ENCODE measurements around the gene LDHB.
"Not testable (repeated sequence)": the region's sequence is repeated elsewhere in the genome, so short reads cannot be mapped to it uniquely, and the experiment has no call there.

Gene LDHB

DNA sequence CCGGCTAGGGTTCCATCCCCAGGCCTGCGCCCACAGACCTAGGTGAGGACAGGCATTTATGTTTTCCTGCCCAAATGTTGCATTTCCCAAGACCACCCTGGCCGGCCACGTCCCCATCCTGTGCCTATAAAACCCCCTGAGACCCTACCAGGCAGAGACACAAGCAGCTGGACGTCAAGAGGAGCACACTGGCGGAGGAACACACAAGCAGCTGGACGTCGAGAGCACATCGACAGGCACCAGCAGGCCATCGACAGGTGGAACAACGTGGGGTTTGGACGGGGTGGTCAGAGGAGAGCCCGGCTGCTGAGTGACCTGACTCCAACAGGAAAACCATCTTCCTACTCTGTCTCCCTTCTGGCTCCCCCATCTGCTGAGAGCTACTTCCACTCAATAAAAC is 19.6 kb upstream of the LDHB start:
- Histone ChIP-seq H2AFZ (ENCODE audit: low read depth, low read length, severe bottlenecking) (no peak overlapping the region), H4K20me1 (ENCODE audit: low read depth, low read length) (no peaks in the 10 kb centered on the region), H3K9me3 (ENCODE audit: insufficient read depth, low read length) (no peaks in the 10 kb centered on the region), H3K27ac (ENCODE audit: low read depth, low read length) (no peak overlapping the region), H3K9ac (ENCODE audit: low read length) (no peak overlapping the region), H3K27me3 (ENCODE audit: low read length) (no peaks in the 10 kb centered on the region), H3K9me2 (replicated peaks; ENCODE audit: insufficient read depth, low read length) (no peaks in the 10 kb centered on the region), H3K36me3 (ENCODE audit: low read length) (no peaks in the 10 kb centered on the region), H3K79me2 (ENCODE audit: insufficient read depth, low read length) (no peaks in the 10 kb centered on the region), H3K4me3 (ENCODE audit: insufficient read depth, low read length, poor library complexity, severe bottlenecking) (no peak overlapping the region), H3F3A (ENCODE audit: insufficient read depth) (no peaks in the 10 kb centered on the region), H3K4me2 (ENCODE audit: low read depth, low read length, poor library complexity, severe bottlenecking) (no peak overlapping the region)
- TF ChIP-seq CTCF (IDR thresholded peaks at IDR 0.05; ENCODE audit: insufficient read depth, low read length, poor library complexity, severe bottlenecking) (no peak), EZH2phosphoT487 (conservative IDR thresholded peaks at IDR 0.05; ENCODE audit: low read length) (no peak)

GRCh38 chr12:21676776-21677175 is 19.1 kb upstream of the LDHB start:
- no peak overlapping the region for H3K27ac ChIP-seq (ENCODE audit: low read depth, low read length)
- no peaks in the 10 kb centered on the region for H3K9me2 ChIP-seq (replicated peaks; ENCODE audit: insufficient read depth, low read length)
- H3K9me3 ChIP-seq (ENCODE audit: insufficient read depth, low read length), result no peaks in the 10 kb centered on the region
- no peaks in the 10 kb centered on the region for H3F3A ChIP-seq (ENCODE audit: insufficient read depth)
- no peak overlapping the region for H3K4me3 ChIP-seq (ENCODE audit: insufficient read depth, low read length, poor library complexity, severe bottlenecking)
- H3K4me2 ChIP-seq (ENCODE audit: low read depth, low read length, poor library complexity, severe bottlenecking), result no peak overlapping the region
- H3K36me3 ChIP-seq (ENCODE audit: low read length), result no peaks in the 10 kb centered on the region
- no peaks in the 10 kb centered on the region for H3K27me3 ChIP-seq (ENCODE audit: low read length)
- no peaks in the 10 kb centered on the region for H3K79me2 ChIP-seq (ENCODE audit: insufficient read depth, low read length)
- no peak overlapping the region for H3K9ac ChIP-seq (ENCODE audit: low read length)
- H4K20me1 ChIP-seq (ENCODE audit: low read depth, low read length), result no peaks in the 10 kb centered on the region
- H2AFZ ChIP-seq (ENCODE audit: low read depth, low read length, severe bottlenecking), result no peak overlapping the region
- no peak for TF ChIP-seq CTCF (IDR thresholded peaks at IDR 0.05; ENCODE audit: insufficient read depth, low read length, poor library complexity, severe bottlenecking)
- no peak for TF ChIP-seq EZH2phosphoT487 (conservative IDR thresholded peaks at IDR 0.05; ENCODE audit: low read length)

DNA sequence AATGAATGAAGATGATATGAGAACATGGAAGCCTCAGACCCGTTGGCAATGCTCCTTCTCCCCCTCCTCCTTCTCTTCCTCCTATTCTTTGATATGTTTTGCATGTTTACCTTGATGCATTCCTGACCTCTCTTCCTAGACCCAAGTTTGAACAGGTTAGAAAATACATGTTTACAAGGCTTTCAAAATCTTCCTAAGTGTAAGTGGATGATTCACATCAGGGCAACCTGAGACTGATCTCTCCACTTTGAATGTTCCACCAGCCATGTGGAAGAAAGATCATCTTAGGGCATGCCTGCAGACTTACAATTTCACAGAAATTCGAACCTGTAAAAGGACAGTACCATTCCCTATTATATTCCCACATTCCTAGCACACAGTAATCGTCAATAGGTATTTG is 18.0 kb upstream of the LDHB start:
- H3F3A ChIP-seq (ENCODE audit: insufficient read depth), result no peaks in the 10 kb centered on the region
- H3K36me3 ChIP-seq (ENCODE audit: low read length), result no peaks in the 10 kb centered on the region
- H3K4me3 ChIP-seq (ENCODE audit: insufficient read depth, low read length, poor library complexity, severe bottlenecking), result no peak overlapping the region
- no peak overlapping the region for H3K4me2 ChIP-seq (ENCODE audit: low read depth, low read length, poor library complexity, severe bottlenecking)
- H2AFZ ChIP-seq (ENCODE audit: low read depth, low read length, severe bottlenecking), result no peak overlapping the region
- H3K27ac ChIP-seq (ENCODE audit: low read depth, low read length), result no peak overlapping the region
- H4K20me1 ChIP-seq (ENCODE audit: low read depth, low read length), result no peaks in the 10 kb centered on the region
- no peaks in the 10 kb centered on the region for H3K27me3 ChIP-seq (ENCODE audit: low read length)
- no peak overlapping the region for H3K9ac ChIP-seq (ENCODE audit: low read length)
- no peaks in the 10 kb centered on the region for H3K9me2 ChIP-seq (replicated peaks; ENCODE audit: insufficient read depth, low read length)
- no peaks in the 10 kb centered on the region for H3K9me3 ChIP-seq (ENCODE audit: insufficient read depth, low read length)
- H3K79me2 ChIP-seq (ENCODE audit: insufficient read depth, low read length), result no peaks in the 10 kb centered on the region
- TF ChIP-seq EZH2phosphoT487 (conservative IDR thresholded peaks at IDR 0.05; ENCODE audit: low read length) (no peak), CTCF (IDR thresholded peaks at IDR 0.05; ENCODE audit: insufficient read depth, low read length, poor library complexity, severe bottlenecking) (no peak)

DNA sequence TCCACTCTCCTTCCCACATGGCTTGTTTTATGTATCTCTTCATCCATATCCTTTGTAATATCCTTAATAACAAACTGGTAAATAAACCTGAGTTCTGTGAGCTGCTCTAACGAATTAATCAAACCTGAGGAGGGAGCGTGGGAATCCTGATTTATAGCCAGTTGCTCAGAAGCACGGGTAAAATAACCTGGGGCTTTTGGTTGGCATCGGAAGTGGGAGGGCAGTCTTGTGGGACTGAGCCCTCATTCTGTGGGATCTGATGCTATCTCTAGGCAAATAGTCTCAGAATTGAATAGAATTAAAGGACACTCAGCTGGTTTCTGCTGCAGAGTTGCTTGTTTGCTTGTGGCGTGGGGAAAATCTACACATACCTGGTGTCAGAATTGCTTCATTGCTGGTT is 17.5 kb upstream of the LDHB start:
- no peaks in the 10 kb centered on the region for H3K36me3 ChIP-seq (ENCODE audit: low read length)
- H3K9ac ChIP-seq (ENCODE audit: low read length), result no peak overlapping the region
- no peak overlapping the region for H3K27ac ChIP-seq (ENCODE audit: low read depth, low read length)
- H3K27me3 ChIP-seq (ENCODE audit: low read length), result no peaks in the 10 kb centered on the region
- no peak overlapping the region for H2AFZ ChIP-seq (ENCODE audit: low read depth, low read length, severe bottlenecking)
- H3K4me2 ChIP-seq (ENCODE audit: low read depth, low read length, poor library complexity, severe bottlenecking), result no peak overlapping the region
- H3K4me3 ChIP-seq (ENCODE audit: insufficient read depth, low read length, poor library complexity, severe bottlenecking), result no peak overlapping the region
- no peaks in the 10 kb centered on the region for H3F3A ChIP-seq (ENCODE audit: insufficient read depth)
- no peaks in the 10 kb centered on the region for H3K79me2 ChIP-seq (ENCODE audit: insufficient read depth, low read length)
- H3K9me2 ChIP-seq (replicated peaks; ENCODE audit: insufficient read depth, low read length), result no peaks in the 10 kb centered on the region
- no peak for TF ChIP-seq CTCF (IDR thresholded peaks at IDR 0.05; ENCODE audit: insufficient read depth, low read length, poor library complexity, severe bottlenecking)
- no peak for TF ChIP-seq EZH2phosphoT487 (conservative IDR thresholded peaks at IDR 0.05; ENCODE audit: low read length)
- H3K9me3 ChIP-seq (ENCODE audit: insufficient read depth, low read length), result no peaks in the 10 kb centered on the region
- H4K20me1 ChIP-seq (ENCODE audit: low read depth, low read length), result no peaks in the 10 kb centered on the region

- H3K9me3 ChIP-seq (ENCODE audit: insufficient read depth, low read length); H3K4me2 ChIP-seq (ENCODE audit: low read depth, low read length, poor library complexity, severe bottlenecking); H3F3A ChIP-seq (ENCODE audit: insufficient read depth); H3K9me2 ChIP-seq (replicated peaks; ENCODE audit: insufficient read depth, low read length); H3K27ac ChIP-seq (ENCODE audit: low read depth, low read length); H3K36me3 ChIP-seq (ENCODE audit: low read length); H3K4me3 ChIP-seq (ENCODE audit: insufficient read depth, low read length, poor library complexity, severe bottlenecking); H3K79me2 ChIP-seq (ENCODE audit: insufficient read depth, low read length); H2AFZ ChIP-seq (ENCODE audit: low read depth, low read length, severe bottlenecking); H4K20me1 ChIP-seq (ENCODE audit: low read depth, low read length); H3K27me3 ChIP-seq (ENCODE audit: low read length); H3K9ac ChIP-seq (ENCODE audit: low read length): not testable (repeated sequence)
These were observed 16.3 kb upstream of the LDHB start for GRCh38 chr12:21673830-21674552.

All from SU-DHL-6 (cell line).